Activated CD4-positive, alpha-beta memory T cell treated with anti-CD3 and anti-CD28 coated beads, Interleukin-2, amount 10 ng/mL, durations not matched to agents 7 days and 5 days (primary cell): ENCODE results near the gene CAVIN1. TPM values are rescaled to one million over a fixed set of nuclear protein-coding genes. Genes with fewer than 3 reads are reported as not detected.
"Not testable (repeated sequence)": the region's sequence is repeated elsewhere in the genome, so short reads cannot be mapped to it uniquely, and the experiment has no call there.

Source experiments
- CTCF ChIA-PET: fragments of 350-600 bp; sonication (Branson Sonifier 250); formaldehyde crosslinking; loops from one replicate; lab custom pipeline; 2021; ENCODE audit warnings: antibody characterized with exemption, inconsistent platforms; lab: Charles Lee
- POLR2A ChIA-PET: fragments of 350-600 bp; sonication (Branson Sonifier 250); formaldehyde crosslinking; loops from one replicate; lab custom pipeline; 2021; ENCODE audit warnings: antibody characterized with exemption; lab: Charles Lee
- DNase-seq: peaks from one replicate; pipeline ENCODE4 v3.0.0-alpha.2; 2020
- H3K27ac Mint-ChIP-seq: one replicate; pipeline ENCODE4 v1.8.0; 2021; ENCODE audit warnings: mild to moderate bottlenecking, mixed read lengths
- H3K27me3 Mint-ChIP-seq: one replicate; pipeline ENCODE4 v1.8.0; 2021; ENCODE audit warnings: mixed read lengths
- H3K36me3 Mint-ChIP-seq: one replicate; pipeline ENCODE4 v1.8.0; 2021; ENCODE audit warnings: low read depth, mixed read lengths
- H3K4me1 Mint-ChIP-seq: one replicate; pipeline ENCODE4 v1.8.0; 2021; ENCODE audit warnings: mixed read lengths
- H3K4me3 Mint-ChIP-seq: one replicate; pipeline ENCODE4 v1.8.0; 2021; ENCODE audit warnings: mild to moderate bottlenecking, mixed read lengths
- H3K9me3 Mint-ChIP-seq: one replicate; pipeline ENCODE4 v1.8.0; 2021; ENCODE audit warnings: mixed read lengths
- total RNA-seq, 2 experiments: library from RNA; stranded (reverse); gene quantifications; one replicate each; pipeline ENCODE4 v1.2.3, GENCODE V29; 2021

CAVIN1 gene
- total RNA-seq, 2 experiments from 2014 or later = 1.0 to 1.1 TPM

DNA sequence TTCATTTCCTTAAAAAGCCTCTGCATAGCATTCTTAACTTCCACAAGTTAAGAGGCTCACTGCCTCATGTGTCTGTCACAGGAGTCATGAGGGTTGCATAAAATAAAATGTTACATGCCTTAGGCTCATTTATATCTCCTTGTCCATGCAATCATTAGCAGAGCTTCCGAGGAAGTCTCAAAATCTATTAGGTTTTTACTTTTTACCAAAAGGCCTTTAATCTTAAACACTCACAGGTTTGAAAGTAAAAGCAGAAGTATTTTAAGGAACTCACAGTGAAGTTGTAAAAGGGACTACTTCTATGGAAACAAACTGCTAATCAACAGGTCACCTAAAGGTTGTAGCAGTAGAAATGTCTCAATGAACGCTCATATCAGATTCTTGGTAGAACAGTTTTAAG, 30.4 kb upstream of the CAVIN1 start:
- POLR2A ChIA-PET = no interaction called here

DNA sequence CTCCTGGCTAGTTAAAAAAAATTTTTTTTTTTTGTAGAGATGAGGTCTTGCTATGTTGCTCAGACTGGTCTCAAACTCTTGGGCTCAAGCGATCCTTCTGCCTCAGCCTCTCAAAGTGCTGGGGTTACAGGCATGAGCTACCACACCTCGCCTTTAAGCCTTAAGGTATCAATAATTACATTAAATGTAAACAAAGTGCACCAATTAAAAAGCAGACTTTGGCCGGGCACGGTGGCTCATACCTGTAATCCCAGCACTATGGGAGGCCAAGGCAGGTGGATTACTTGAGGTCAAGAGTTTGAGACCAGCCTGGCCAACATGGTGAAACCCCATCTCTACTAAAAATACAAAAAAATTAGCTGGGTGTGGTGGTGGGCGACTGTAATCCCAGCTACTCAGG, 28.2 kb upstream of the CAVIN1 start:
- H3K27ac Mint-ChIP-seq, DNase-seq, H3K36me3 Mint-ChIP-seq, H3K4me1 Mint-ChIP-seq, POLR2A ChIA-PET, H3K9me3 Mint-ChIP-seq, H3K4me3 Mint-ChIP-seq: not testable (repeated sequence)
- H3K27me3 Mint-ChIP-seq = peaks cover 31% of the 10 kb centered on the region
- CTCF ChIA-PET = interaction anchor here (0.8 kb wide), 1 partner anchor 13 kb away, joined by 3 read pairs; no protein-coding TSS in a partner anchor

More for the DNA sequence above, 30.4 kb upstream of the CAVIN1 start:
- CTCF ChIA-PET = no interaction called here
- H3K27me3 Mint-ChIP-seq = peaks cover 40% of the 10 kb centered on the region
- no peaks in the 10 kb centered on the region for H3K9me3 Mint-ChIP-seq
- no peak for DNase-seq
- H3K27ac Mint-ChIP-seq = no peak overlapping the region
- no peak overlapping the region for H3K4me3 Mint-ChIP-seq
- H3K4me1 Mint-ChIP-seq = peaks cover 20% of the 10 kb centered on the region
- no peaks in the 10 kb centered on the region for H3K36me3 Mint-ChIP-seq

DNA sequence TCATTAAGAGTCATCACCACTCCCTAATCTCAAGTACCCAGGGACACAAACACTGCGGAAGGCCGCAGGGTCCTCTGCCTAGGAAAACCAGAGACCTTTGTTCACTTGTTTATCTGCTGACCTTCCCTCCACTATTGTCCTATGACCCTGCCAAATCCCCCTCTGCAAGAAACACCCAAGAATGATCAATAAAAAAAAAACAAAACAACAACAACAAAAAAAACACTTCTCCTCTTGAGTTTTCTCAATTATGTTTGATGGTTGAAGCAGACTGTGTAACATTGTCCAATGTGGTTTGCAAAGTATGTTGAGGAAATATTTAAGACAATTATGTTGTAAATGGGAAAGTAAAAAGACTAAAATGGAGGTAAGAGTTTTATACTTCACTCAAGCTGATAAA, 26.8 kb upstream of the CAVIN1 start:
- CTCF ChIA-PET, POLR2A ChIA-PET: not testable (repeated sequence)

DNA sequence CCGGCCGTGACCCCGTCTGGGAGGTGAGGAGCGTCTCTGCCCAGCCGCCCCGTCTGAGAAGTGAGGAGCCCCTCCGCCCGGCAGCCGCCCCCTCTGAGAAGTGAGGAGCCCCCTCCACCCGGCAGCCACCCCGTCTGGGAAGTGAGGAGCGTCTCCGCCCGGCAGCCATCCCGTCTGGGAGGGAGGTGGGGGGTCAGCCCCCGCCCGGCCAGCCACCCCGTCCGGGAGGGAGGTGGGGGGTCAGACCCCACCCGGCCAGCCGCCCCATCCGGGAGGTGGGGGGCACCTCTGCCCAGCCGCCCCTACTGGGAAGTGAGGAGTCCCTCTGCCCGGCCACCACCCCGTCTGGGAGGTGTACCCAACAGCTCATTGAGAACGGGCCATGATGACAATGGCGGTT, 26.1 kb upstream of the CAVIN1 start:
- peaks cover 24% of the 10 kb centered on the region for H3K27me3 Mint-ChIP-seq
- H3K4me3 Mint-ChIP-seq, H3K9me3 Mint-ChIP-seq, H3K4me1 Mint-ChIP-seq, CTCF ChIA-PET, POLR2A ChIA-PET, DNase-seq, H3K36me3 Mint-ChIP-seq, H3K27ac Mint-ChIP-seq: not testable (repeated sequence)

More for the DNA sequence above, 26.8 kb upstream of the CAVIN1 start:
- H3K4me1 Mint-ChIP-seq, DNase-seq, H3K36me3 Mint-ChIP-seq, H3K4me3 Mint-ChIP-seq, H3K27ac Mint-ChIP-seq, H3K9me3 Mint-ChIP-seq: not testable (repeated sequence)
- H3K27me3 Mint-ChIP-seq = peaks cover 26% of the 10 kb centered on the region

DNA sequence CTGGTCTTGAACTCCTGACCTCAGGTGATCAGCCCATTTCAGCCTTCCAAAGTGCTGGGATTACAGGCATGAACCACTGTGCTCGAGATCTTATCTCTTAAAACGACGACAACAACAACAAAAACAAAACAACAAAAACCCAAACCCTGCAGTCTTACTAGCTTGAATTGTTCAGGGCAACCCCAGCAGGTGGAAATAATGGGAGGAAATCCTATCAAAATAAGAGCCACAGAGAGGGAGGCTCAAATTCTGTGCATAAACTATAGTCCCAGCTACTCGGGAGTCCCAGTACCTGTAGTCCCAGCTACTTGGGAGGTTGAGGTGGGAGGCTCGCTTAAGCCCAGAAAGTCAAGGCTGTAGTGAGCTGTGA, 19.1 kb upstream of the CAVIN1 start:
- ChIA-PET POLR2A (no interaction called here), CTCF (interaction anchor here (0.6 to 2.6 kb wide), 9 partner anchors 8 to 88 kb away, joined by 3 to 12 read pairs (median 4); partner anchors contain the start of gene CAVIN1)
- Mint-ChIP-seq H3K9me3 (no peaks in the 10 kb centered on the region), H3K4me1 (peaks cover 10% of the 10 kb centered on the region), H3K27me3 (peaks cover 29% of the 10 kb centered on the region), H3K27ac (no peak overlapping the region), H3K4me3 (no peak overlapping the region), H3K36me3 (no peaks in the 10 kb centered on the region)
- DNase-seq = no peak

DNA sequence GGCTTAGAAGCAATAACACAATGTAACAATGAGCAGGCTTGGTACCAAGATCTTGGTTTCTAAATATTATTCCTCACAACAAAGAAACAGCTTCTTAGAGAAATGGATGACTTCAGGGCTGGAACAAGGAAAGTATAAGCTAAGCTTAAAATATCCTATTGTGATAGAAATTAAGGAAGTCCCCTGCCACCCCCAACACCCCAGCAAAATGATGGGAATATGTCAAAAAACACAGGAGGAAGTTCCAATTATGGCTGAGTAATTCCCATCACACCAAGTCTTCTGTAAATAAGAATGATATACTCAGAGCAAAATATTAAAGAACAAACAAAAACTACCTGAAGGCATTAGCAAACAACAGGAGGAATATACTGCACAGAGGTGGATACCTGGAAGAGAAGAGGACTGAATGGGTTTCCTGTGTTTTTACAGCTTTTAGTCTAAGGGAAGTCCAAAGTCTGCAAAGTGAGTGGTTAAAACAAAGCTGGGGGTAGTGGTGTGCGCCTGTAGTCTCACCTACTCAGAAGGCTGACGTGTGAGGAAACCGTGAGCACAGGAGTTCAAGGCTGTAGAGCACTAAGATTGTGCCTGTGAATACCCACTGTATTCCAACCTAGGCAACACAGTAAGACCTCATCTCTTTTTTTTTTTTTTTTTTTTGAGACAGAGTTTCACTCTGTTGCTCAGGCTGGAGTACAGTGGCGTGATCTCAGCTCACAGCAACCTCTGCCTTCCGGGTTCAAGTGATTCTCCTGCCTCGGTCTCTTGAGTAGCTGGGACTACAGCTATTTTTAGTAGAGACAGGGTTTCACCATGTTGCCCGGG, 18.5 kb upstream of the CAVIN1 start:
- H3K4me1 Mint-ChIP-seq = peaks cover 10% of the 10 kb centered on the region
- ChIA-PET CTCF (interaction anchor here (0.5 to 2.6 kb wide), 12 partner anchors 10 to 89 kb away, joined by 3 to 12 read pairs (median 4); partner anchors contain the start of gene CAVIN1), POLR2A (no interaction called here)
- H3K27me3 Mint-ChIP-seq = peaks cover 30% of the 10 kb centered on the region
- no peak for DNase-seq
- H3K27ac Mint-ChIP-seq = no peak overlapping the region
- no peaks in the 10 kb centered on the region for H3K9me3 Mint-ChIP-seq
- no peaks in the 10 kb centered on the region for H3K36me3 Mint-ChIP-seq
- H3K4me3 Mint-ChIP-seq = no peak overlapping the region

DNA sequence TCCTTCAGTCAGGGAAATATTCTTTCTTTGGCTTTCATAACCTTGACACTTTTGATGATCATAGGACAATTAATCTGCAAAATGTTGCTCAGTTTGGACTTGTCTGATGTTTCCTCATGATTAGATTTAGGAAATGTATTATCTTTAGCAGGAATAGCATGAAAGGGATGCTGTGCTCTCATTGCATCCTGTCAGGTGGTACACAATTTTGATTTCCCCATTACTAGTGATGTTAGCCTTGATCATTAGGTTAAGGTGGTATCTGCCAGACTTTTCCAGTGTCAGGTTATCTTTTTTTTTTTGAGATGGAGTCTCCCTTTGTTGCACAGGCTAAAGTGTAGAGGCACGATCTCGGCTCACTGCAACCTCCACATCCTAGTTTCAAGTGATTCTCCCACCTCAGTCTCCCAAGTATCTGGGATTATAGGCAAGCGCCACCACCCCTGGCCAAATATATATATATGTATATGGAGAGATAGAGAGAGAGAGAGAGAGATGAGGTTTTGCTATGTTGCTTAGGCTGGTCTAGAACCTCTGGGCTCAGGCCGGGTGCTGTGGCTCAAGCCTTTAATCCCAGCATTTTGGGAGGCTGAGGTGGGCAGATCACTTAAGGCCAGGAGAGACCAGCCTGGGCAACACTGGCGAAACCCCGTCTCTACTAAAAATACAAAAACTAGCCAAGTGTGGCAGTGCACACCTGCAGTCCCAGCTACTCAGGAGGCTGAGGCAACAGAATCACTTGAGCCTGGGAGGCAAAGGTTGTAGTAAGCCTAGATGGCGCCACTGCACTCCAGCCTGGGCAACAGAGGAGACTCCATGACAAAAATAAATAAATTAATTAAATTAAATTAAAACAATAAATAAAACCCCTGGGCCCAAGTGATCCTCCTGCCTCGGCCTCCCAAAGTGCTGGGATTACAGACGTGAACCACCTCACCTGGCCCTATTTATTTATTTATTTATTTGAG, 15.8 kb upstream of the CAVIN1 start:
- Mint-ChIP-seq H3K9me3 (no peaks in the 10 kb centered on the region), H3K4me1 (peaks cover 5% of the 10 kb centered on the region), H3K27me3 (peaks cover 27% of the 10 kb centered on the region), H3K36me3 (no peaks in the 10 kb centered on the region), H3K27ac (no peak overlapping the region), H3K4me3 (no peak overlapping the region)
- ChIA-PET CTCF (interaction anchor here (1.0 to 1.9 kb wide), 8 partner anchors 8 to 117 kb away, joined by 3 to 6 read pairs (median 3); partner anchors contain the start of gene CAVIN1), POLR2A (no interaction called here)
- peak; percentile 51 for DNase-seq

- H3K9me3 Mint-ChIP-seq = no peaks in the 10 kb centered on the region
- H3K27ac Mint-ChIP-seq = no peak overlapping the region
- ChIA-PET CTCF (no interaction called here), POLR2A (no interaction called here)
- no peaks in the 10 kb centered on the region for H3K36me3 Mint-ChIP-seq
- no peak for DNase-seq
- H3K27me3 Mint-ChIP-seq = peaks cover 25% of the 10 kb centered on the region
- H3K4me3 Mint-ChIP-seq = no peak overlapping the region
- H3K4me1 Mint-ChIP-seq = no peaks in the 10 kb centered on the region
Observed at GRCh38 chr17:42436391-42436790, 13.3 kb upstream of the CAVIN1 start.

GRCh38 chr17:42431758-42432161, 8.7 kb upstream of the CAVIN1 start:
- Mint-ChIP-seq H3K4me3 (no peak overlapping the region), H3K36me3 (no peaks in the 10 kb centered on the region), H3K27me3 (peaks cover 42% of the 10 kb centered on the region), H3K4me1 (no peaks in the 10 kb centered on the region), H3K9me3 (no peaks in the 10 kb centered on the region), H3K27ac (no peak overlapping the region)
- ChIA-PET CTCF (interaction anchor here (1.2 to 2.0 kb wide), 6 partner anchors 9 to 95 kb away, joined by 3 to 12 read pairs (median 6); partner anchors contain the start of gene CAVIN1), POLR2A (no interaction called here)
- no peak for DNase-seq

DNA sequence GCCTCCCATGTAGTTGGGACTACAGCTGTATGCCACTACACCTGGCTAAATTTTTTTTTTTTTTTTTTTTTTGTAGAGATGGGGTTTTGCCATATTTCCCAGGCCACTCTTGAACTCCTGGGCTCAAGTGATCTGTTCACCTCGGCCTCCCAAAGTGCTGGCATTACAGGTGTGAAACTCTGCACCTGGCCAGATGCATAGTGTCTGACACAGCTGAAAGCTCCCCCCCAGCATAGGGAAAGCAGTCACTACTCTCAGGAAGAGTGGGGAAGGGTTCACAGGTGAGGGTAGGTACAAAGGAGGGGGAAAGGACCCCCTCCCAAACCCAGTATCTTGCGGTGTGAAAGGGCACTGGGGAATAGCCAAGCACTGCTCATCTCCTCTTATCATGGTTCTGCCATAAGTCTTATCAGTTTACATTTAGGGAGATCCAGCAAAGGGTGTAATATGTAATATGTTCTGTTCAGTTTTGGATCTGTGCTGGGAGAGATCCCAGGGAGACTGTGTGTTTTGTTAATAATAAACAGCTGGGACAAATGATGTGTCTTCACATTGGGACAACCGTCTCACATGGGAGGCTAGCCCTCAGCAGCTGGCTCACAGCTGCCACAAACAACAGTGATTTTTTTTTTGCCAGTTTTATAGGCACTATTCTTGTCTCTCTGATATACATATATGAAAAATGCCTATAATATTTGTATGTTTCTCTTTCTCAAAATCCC, 6.8 kb upstream of the CAVIN1 start:
- H3K9me3 Mint-ChIP-seq = no peaks in the 10 kb centered on the region
- ChIA-PET POLR2A (no interaction called here), CTCF (interaction anchor here (0.7 to 0.9 kb wide), 2 partner anchors 9 to 88 kb away, joined by 3 to 5 read pairs; no protein-coding TSS in a partner anchor)
- peaks cover 41% of the 10 kb centered on the region for H3K27me3 Mint-ChIP-seq
- no peak overlapping the region for H3K4me3 Mint-ChIP-seq
- no peaks in the 10 kb centered on the region for H3K36me3 Mint-ChIP-seq
- no peak for DNase-seq
- H3K4me1 Mint-ChIP-seq = no peaks in the 10 kb centered on the region
- H3K27ac Mint-ChIP-seq = no peak overlapping the region

DNA sequence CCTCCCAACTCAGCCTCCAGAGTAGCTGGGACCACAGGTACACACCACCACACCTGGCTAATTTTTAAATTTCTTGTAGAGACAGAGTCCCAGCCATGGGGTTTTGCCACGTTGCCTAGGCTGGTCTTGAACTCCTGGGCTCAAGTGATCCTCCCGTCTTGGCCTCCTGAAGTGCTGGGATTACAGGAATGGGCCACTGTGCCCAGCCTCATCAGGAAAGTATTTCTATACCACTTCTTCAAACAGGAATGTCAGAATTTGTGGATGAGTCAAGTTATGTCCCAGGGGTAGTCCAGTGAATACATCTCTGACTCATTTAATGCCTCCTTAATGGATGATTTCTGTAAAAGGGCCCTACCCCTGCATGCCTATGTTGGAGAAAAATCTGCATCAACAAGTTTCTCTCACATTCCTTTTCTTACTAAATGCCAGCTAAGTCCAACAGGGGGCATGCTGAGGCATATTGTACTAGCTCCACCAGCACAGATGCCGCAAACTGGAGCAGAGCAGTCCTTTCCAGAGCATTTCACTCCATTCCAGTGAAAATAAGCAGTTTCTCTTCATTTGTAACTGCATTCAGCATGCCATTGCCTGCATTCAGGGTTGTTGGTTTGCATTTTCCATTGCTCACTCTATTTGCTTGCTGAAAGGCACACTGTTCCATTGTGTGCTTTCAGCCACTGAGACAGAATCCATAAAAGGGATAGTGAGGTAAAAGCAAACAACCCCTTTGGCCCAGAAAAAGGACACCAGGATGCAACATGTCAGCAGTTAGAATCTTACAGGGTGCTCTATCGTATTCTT, 5.3 kb upstream of the CAVIN1 start:
- no peaks in the 10 kb centered on the region for H3K36me3 Mint-ChIP-seq
- H3K4me3 Mint-ChIP-seq = no peak overlapping the region
- DNase-seq = peak; percentile 38
- peaks cover 1% of the 10 kb centered on the region for H3K4me1 Mint-ChIP-seq
- no peaks in the 10 kb centered on the region for H3K9me3 Mint-ChIP-seq
- H3K27me3 Mint-ChIP-seq = peaks cover 45% of the 10 kb centered on the region
- CTCF ChIA-PET = interaction anchor here (0.7 to 1.5 kb wide), 12 partner anchors 12 to 102 kb away, joined by 3 to 12 read pairs (median 4); no protein-coding TSS in a partner anchor
- POLR2A ChIA-PET = interaction anchor here (1.0 kb wide), 1 partner anchor 13 kb away, joined by 4 read pairs; no protein-coding TSS in a partner anchor
- no peak overlapping the region for H3K27ac Mint-ChIP-seq
